NCI-H524 (cell line): ENCODE measurements around the gene ACTR5.

Experiments
- DNase-seq, 2 experiments: peaks; one replicate each; lab custom pipeline; 2025; lab: John Stamatoyannopoulos, UW

The ACTR5 gene

GRCh38 chr20:38805502-38805957 is 57.3 kb downstream of the ACTR5 start, which contains the start of gene PPP1R16B:
Gene PPP1R16B, plus strand, starts transcription at chr20:38805697. Its CDS starts 30,229 bp downstream, at chr20:38835926.
- DNase-seq: peak; percentile 25 to 78

GRCh38 chr20:38805958-38806854 is 57.9 kb downstream of the ACTR5 start:
- peak in 1 of 2 experiments; percentile 56 for DNase-seq

- peak; percentile 96 to 97 for DNase-seq
Observed at GRCh38 chr20:38806855-38807655, 58.8 kb downstream of the ACTR5 start.

GRCh38 chr20:38809942-38810341 is 61.7 kb downstream of the ACTR5 start:
- peak in 1 of 2 experiments; percentile 61 for DNase-seq

- DNase-seq: peak in 1 of 2 experiments; percentile 43
Observed at GRCh38 chr20:38810926-38811630, 62.8 kb downstream of the ACTR5 start.

- no peak for DNase-seq
Observed at GRCh38 chr20:38811769-38812168, 63.5 kb downstream of the ACTR5 start.

GRCh38 chr20:38812182-38812581 is 63.9 kb downstream of the ACTR5 start:
- DNase-seq: peak in 1 of 2 experiments; percentile 43

- DNase-seq: peak; percentile 54 to 84
Observed at GRCh38 chr20:38812709-38813573, 64.7 kb downstream of the ACTR5 start.

- peak in 1 of 2 experiments; percentile 31 for DNase-seq
Observed at GRCh38 chr20:38813574-38813962, 65.3 kb downstream of the ACTR5 start.

GRCh38 chr20:38815446-38815845 is 67.2 kb downstream of the ACTR5 start:
- no peak for DNase-seq

- DNase-seq: peak in 1 of 2 experiments; percentile 4
Observed at GRCh38 chr20:38818113-38819065, 70.1 kb downstream of the ACTR5 start.
